ENCODE results near the gene UBE2L5.

GRCh38 chr13:30431269-30431940, 9.1 kb downstream of the UBE2L5 start:
- no peak for TF ChIP-seq CTCF (conservative IDR thresholded peaks at IDR 0.05 in 1 of 2, IDR thresholded peaks at IDR 0.05 in 1 of 2; ENCODE audit: low read depth in 1 of 2, low read length in 2 of 2)
- no peak for TF ChIP-seq EZH2 (IDR thresholded peaks at IDR 0.05; ENCODE audit: low read length, missing control alignments)
